Breast epithelium (tissue), 4 donors: Measurements from ENCODE around the gene RGPD8. TPM values are rescaled to one million over a fixed set of nuclear protein-coding genes. Genes with fewer than 3 reads are reported as not detected.

Experiments
- DNase-seq, 2 donors: peaks; one replicate each; pipeline ENCODE4 v3.0.0-alpha.2; 2019; ENCODE audit warnings: low spot score in 2 of 2
- H3K27ac ChIP-seq, 2 donors: fragments of 200-600 bp; sonication (generic) in 1 of 2; one replicate each; pipeline ENCODE4 v1.5.1; 2016 to 2019; ENCODE audit warnings: mild to moderate bottlenecking in 1 of 2
- H3K27me3 ChIP-seq, 2 donors: fragments of 200-600 bp; sonication (generic) in 1 of 2; one replicate each; pipeline versions ENCODE4 v1.5.1 to v1.6.0; 2017 to 2019; ENCODE audit warnings: control low read depth in 1 of 2, mild to moderate bottlenecking in 1 of 2
- H3K36me3 ChIP-seq: fragments of 200-600 bp; one replicate; pipeline ENCODE4 v1.5.1; 2019
- H3K4me1 ChIP-seq, 2 donors: fragments of 200-600 bp; sonication (generic); one replicate each; pipeline ENCODE4 v1.5.1; 2016 to 2019; ENCODE audit warnings: control low read depth in 1 of 2
- H3K4me3 ChIP-seq, 3 donors: fragments of 200-600 bp; sonication (generic); 1 replicate in 2 of 3; 2 replicates in 1 of 3; pipeline ENCODE4 v1.5.1; 2016 to 2019; ENCODE audit warnings: mild to moderate bottlenecking in 3 of 3, moderate library complexity in 2 of 3
- H3K9me3 ChIP-seq, 2 donors: fragments of 200-600 bp; sonication (generic) in 1 of 2; one replicate each; pipeline ENCODE4 v1.5.1; 2016 to 2019; ENCODE audit warnings: control low read depth in 1 of 2
- POLR2A ChIP-seq: fragments of 450-650 bp; IDR thresholded peaks from one replicate; pipeline ENCODE4 v1.6.1; 2016; ENCODE audit warnings: antibody characterized with exemption, mild to moderate bottlenecking, moderate library complexity
- POLR2AphosphoS5 ChIP-seq, 3 donors: sonication (generic); formaldehyde crosslinking; IDR thresholded peaks; one replicate each; pipeline ENCODE4 v1.6.1; 2017; ENCODE audit warnings: antibody characterized with exemption in 3 of 3
- intact Hi-C: fragments of 100-400 bp; cut with DNase I; formaldehyde crosslinking; loops from one replicate; pipeline ENCODE4 v1.15.1; 2023; ENCODE audit warnings: low total_unique reads
- total RNA-seq, 3 donors: library from RNA; depleted of rRNA; stranded (reverse); fragments of >200 nt; gene quantifications; one replicate each; pipeline ENCODE4 v1.1.0, GENCODE V29; 2016
- TF ChIP-seq, protein P1 (sequence below), 3 donors: fragments of 450-650 bp; IDR thresholded peaks; one replicate each; pipeline ENCODE4 v1.5.1; 2016 to 2017; ENCODE audit warnings: antibody characterized with exemption in 3 of 3, mild to moderate bottlenecking in 3 of 3, moderate library complexity in 3 of 3

RGPD8 gene
- total RNA-seq, 3 donors from 2014 or later: 30.4 to 48.9 (median 40.0) TPM

DNA sequence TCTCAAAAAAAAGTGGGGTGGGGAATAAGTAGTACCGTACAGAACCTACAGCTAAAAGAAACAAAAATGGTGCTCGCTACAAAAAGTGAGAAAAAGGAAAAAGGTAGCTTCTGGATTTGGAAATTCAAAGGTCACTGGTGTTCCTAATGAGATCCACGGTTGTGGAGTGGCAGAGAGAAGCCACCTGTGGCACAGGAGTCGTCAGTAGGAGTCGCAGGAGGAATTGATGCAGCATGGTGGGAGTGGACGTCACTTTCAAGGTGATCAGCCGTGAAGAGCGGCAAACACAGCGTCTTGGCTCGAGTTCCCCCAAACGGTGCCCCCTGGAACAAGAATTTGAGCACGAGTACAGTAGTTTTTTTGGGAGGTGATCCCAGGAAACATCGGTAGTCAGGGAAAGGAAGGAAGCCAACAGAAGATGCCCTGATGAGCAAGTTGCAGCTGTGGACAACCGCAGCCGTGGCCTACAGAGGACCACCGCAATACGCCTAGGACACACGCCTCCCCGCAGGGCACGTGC lies 47.1 kb upstream of the RGPD8 start:
- H3K4me1 ChIP-seq: peaks cover 0 to 7% of the 10 kb centered on the region in 2 donors
- H3K27ac ChIP-seq: peak overlapping the region; percentile 81 to 85
- TF ChIP-seq, protein P1, sequence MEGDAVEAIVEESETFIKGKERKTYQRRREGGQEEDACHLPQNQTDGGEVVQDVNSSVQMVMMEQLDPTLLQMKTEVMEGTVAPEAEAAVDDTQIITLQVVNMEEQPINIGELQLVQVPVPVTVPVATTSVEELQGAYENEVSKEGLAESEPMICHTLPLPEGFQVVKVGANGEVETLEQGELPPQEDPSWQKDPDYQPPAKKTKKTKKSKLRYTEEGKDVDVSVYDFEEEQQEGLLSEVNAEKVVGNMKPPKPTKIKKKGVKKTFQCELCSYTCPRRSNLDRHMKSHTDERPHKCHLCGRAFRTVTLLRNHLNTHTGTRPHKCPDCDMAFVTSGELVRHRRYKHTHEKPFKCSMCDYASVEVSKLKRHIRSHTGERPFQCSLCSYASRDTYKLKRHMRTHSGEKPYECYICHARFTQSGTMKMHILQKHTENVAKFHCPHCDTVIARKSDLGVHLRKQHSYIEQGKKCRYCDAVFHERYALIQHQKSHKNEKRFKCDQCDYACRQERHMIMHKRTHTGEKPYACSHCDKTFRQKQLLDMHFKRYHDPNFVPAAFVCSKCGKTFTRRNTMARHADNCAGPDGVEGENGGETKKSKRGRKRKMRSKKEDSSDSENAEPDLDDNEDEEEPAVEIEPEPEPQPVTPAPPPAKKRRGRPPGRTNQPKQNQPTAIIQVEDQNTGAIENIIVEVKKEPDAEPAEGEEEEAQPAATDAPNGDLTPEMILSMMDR (IDR thresholded peaks at IDR 0.05): no peak
- no peak for TF ChIP-seq POLR2AphosphoS5 (IDR thresholded peaks at IDR 0.05)
- no peak for TF ChIP-seq POLR2A
- intact Hi-C loops: no loop called here
- peak overlapping the region; percentile 63 to 94 (median 70) for H3K4me3 ChIP-seq
- no peaks in the 10 kb centered on the region for H3K9me3 ChIP-seq
- DNase-seq: no peak
- H3K36me3 ChIP-seq: no peaks in the 10 kb centered on the region
- no peaks in the 10 kb centered on the region for H3K27me3 ChIP-seq

DNA sequence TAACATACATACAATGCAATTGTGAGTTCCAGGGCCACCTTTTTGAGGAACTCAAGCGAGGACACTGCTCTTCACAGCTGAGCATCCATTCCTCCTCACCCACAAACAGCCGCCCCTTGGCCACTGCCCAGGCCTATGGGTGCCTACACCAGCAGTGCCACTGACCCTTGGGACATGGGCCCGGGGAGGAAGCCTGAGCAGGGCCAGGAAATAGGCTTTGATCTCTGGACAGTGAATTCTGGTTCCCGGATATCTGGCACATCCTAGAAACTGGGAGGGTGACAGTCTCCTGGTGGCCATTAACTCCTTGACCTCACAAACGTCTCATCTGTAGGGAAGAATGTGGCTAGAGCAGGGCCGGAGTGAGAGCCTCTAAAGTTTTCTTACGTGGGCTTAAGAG lies 43.0 kb upstream of the RGPD8 start:
- Histone ChIP-seq H3K27ac (no peak overlapping the region), H3K4me1 (no peaks in the 10 kb centered on the region), H3K9me3 (no peaks in the 10 kb centered on the region), H3K4me3 (no peak overlapping the region), H3K27me3 (no peaks in the 10 kb centered on the region), H3K36me3 (no peaks in the 10 kb centered on the region)
- DNase-seq: no peak
- intact Hi-C loops: no loop called here
- TF ChIP-seq POLR2AphosphoS5 (IDR thresholded peaks at IDR 0.05): no peak
- TF ChIP-seq, protein P1 (IDR thresholded peaks at IDR 0.05): no peak
- no peak for TF ChIP-seq POLR2A

DNA sequence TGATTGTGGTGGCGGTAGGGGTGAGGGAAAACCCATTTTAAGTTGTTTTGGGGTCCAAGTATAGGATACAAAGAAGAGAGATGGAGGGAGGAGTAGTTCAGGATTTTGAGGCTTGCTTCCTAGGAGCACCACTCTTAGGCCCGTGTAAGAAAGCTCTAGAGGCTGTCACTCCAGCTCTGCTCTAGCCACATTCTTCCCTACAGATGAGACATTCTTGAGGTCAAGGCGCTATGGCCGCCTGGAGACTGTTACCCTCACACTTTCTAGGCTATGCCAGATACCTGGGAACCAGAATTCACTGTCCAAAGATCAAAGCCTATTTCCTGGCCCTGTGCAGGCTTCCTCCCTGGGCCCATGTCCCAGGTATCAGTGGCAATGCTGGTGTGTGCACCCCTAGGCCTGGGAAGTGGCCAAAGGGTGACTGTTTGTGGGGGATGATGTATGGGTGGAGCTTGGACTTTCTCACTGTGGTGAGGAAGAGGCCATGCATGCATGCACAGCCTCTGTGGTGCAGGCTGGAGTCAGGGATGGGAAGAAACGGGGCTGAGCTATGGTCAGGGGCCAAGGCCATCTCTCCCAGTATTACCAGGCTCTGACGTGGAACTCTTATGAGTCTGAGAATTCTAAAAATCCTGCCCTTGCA lies 41.5 kb upstream of the RGPD8 start:
- DNase-seq: no peak

DNA sequence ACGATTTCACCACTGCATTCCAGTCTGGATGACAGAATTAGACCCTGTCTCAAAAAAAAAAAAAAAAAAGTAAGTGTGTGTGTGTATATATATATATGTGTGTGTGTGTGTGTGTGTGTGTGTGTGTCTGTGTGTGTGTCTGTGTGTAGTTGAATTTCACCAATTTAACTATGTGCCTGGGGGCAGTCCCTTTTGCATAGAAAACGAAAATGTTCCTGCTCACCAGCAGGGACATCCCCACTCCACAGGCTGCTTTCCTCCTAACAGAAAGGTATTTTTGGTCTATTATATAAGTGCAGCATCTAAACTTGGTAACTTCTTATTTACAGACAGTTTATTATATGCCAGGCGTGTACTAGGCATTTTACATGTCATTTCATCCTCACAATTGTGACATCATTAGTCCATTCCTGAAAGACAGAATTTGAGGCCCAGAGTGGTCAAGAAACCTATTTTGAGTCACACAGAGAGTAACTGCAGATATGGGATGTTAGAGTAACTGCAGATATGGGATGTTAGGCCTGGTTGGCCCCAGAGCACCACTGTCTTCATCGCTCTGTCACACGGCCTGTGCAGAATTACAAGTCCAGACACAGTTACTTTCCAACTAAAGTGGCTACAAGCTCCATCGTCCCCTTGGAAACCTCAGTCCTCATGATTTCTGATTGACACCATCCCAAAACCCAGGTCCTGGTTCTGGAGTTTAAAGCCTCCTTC lies 39.3 kb upstream of the RGPD8 start:
- no peak for DNase-seq
- Histone ChIP-seq H3K9me3 (no peaks in the 10 kb centered on the region), H3K36me3 (no peaks in the 10 kb centered on the region), H3K27ac (no peak overlapping the region), H3K27me3 (no peaks in the 10 kb centered on the region), H3K4me1 (no peaks in the 10 kb centered on the region), H3K4me3 (no peak overlapping the region)
- intact Hi-C loops: no loop called here
- TF ChIP-seq, protein P1 (IDR thresholded peaks at IDR 0.05): no peak
- no peak for TF ChIP-seq POLR2A
- TF ChIP-seq POLR2AphosphoS5 (IDR thresholded peaks at IDR 0.05): no peak

More for the DNA sequence above, 41.5 kb upstream of the RGPD8 start:
- no peaks in the 10 kb centered on the region for H3K36me3 ChIP-seq
- intact Hi-C loops: no loop called here
- no peak overlapping the region for H3K4me3 ChIP-seq
- no peaks in the 10 kb centered on the region for H3K9me3 ChIP-seq
- H3K4me1 ChIP-seq: no peaks in the 10 kb centered on the region
- no peak for TF ChIP-seq POLR2AphosphoS5 (IDR thresholded peaks at IDR 0.05)
- H3K27ac ChIP-seq: no peak overlapping the region
- no peaks in the 10 kb centered on the region for H3K27me3 ChIP-seq

DNA sequence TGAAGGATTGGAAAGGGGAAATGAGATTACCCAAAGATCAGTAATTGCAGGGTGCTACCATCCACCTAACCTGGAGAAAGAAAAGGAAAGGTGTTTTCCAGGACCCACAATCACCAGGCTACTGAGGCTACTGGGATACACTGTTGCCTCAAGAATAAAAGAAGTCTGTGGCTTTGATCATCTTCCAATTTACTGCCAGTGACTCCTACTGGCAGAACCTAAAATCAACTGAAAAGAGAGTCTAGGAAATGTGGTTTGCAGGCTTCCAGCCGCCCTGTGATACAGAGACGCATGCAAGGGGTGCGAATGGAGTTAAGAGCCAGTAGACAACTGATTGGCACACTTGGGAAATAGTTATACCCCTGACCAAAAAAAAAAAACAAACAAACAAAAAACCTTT lies 31.9 kb upstream of the RGPD8 start:
- Histone ChIP-seq H3K4me1 (no peaks in the 10 kb centered on the region), H3K27me3 (no peaks in the 10 kb centered on the region), H3K27ac (no peak overlapping the region), H3K36me3 (no peaks in the 10 kb centered on the region), H3K4me3 (no peak overlapping the region), H3K9me3 (no peaks in the 10 kb centered on the region)
- TF ChIP-seq POLR2A (no peak), POLR2AphosphoS5 (IDR thresholded peaks at IDR 0.05) (no peak)
- TF ChIP-seq, protein P1 (IDR thresholded peaks at IDR 0.05): no peak
- intact Hi-C loops: no loop called here
- no peak for DNase-seq
